ENCODE results near the gene SLC38A5. TPM values are rescaled to one million over a fixed set of nuclear protein-coding genes. Genes with fewer than 3 reads are reported as not detected.

SLC38A5 gene
- total and polyA plus RNA-seq, 9 of the 15 experiments (the other 6 are each of a cell fraction or from before 2014, with no cell fraction given), result 9.3 to 228 (median 142) TPM

DNA sequence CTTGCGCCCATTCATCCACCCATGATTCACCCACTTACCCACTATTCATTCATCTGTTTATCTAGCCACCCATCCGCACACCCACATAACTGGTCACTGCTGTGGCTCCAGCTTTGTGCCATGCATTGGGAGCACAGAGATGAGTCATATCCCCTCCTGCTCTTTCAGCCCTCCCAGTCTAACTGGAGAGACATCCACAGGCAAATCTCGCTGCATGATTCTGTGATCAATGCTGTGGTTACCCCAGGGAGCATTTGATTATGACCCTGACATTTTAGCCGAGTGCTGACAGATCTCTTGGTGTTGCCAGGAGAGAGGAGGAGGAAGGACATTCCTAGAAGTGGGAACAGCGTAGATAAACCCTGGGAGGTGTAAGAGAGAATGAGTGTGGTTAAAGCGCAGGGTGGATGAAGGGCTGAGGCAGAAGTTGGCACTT is 28.3 kb upstream of the SLC38A5 start (continued):
- TF ChIP-seq, protein P1, sequence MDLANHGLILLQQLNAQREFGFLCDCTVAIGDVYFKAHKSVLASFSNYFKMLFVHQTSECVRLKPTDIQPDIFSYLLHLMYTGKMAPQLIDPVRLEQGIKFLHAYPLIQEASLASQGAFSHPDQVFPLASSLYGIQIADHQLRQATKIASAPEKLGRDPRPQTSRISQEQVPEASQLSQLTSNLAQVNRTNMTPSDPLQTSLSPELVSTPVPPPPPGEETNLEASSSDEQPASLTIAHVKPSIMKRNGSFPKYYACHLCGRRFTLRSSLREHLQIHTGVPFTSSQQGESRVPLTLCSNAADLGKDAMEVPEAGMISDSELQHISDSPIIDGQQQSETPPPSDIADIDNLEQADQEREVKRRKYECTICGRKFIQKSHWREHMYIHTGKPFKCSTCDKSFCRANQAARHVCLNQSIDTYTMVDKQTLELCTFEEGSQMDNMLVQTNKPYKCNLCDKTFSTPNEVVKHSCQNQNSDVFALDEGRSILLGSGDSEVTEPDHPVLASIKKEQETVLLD (IDR thresholded peaks at IDR 0.05), result no peak
- no peak for TF ChIP-seq FIP1L1 (IDR thresholded peaks at IDR 0.05; ENCODE audit: low read depth, low read length, poor library complexity, severe bottlenecking)
- TF ChIP-seq NFXL1 (CRISPR knock-in tag; IDR thresholded peaks at IDR 0.05), result no peak
- TF ChIP-seq FUS (optimal IDR thresholded peaks at IDR 0.05; ENCODE audit: low read depth, low read length), result no peak
- TF ChIP-seq DPF2 (IDR thresholded peaks at IDR 0.05), result peak; percentile 34; the same call in 1 of the 2 replicates
- no peak for TF ChIP-seq SOX6 (IDR thresholded peaks at IDR 0.05)
- 0 out of 2 replicates have a peak, but pooled peaks have one; percentile 13 for TF ChIP-seq JUN (IDR thresholded peaks at IDR 0.05; ENCODE audit: borderline replicate concordance, low read depth, low read length)
- TF ChIP-seq JUN (CRISPR knock-in tag; IDR thresholded peaks at IDR 0.05; ENCODE audit: borderline replicate concordance), result no peak
- no peak for TF ChIP-seq RUNX1 (IDR thresholded peaks at IDR 0.05; ENCODE audit: low read depth)
- no peak for TF ChIP-seq ZNF133 (CRISPR knock-in tag; IDR thresholded peaks at IDR 0.05)
- no peak for TF ChIP-seq CAMTA2 (CRISPR knock-in tag; conservative IDR thresholded peaks at IDR 0.05)
- TF ChIP-seq HNRNPL (IDR thresholded peaks at IDR 0.05; ENCODE audit: low read depth, low read length), result no peak
- peak; percentile 62 for TF ChIP-seq EGR1 (conservative IDR thresholded peaks at IDR 0.05)
- TF ChIP-seq ZNF23 (CRISPR knock-in tag; IDR thresholded peaks at IDR 0.05), result no peak
- no peak for TF ChIP-seq TAF1 (IDR thresholded peaks at IDR 0.05; ENCODE audit: control insufficient read depth, extremely low read depth, insufficient read depth, low read length, severe bottlenecking)
- TF ChIP-seq, protein P2, sequence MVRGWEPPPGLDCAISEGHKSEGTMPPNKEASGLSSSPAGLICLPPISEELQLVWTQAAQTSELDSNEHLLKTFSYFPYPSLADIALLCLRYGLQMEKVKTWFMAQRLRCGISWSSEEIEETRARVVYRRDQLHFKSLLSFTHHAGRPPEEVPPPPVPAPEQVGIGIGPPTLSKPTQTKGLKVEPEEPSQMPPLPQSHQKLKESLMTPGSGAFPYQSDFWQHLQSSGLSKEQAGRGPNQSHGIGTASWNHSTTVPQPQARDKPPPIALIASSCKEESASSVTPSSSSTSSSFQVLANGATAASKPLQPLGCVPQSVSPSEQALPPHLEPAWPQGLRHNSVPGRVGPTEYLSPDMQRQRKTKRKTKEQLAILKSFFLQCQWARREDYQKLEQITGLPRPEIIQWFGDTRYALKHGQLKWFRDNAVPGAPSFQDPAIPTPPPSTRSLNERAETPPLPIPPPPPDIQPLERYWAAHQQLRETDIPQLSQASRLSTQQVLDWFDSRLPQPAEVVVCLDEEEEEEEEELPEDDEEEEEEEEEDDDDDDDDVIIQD (CRISPR knock-in tag; IDR thresholded peaks at IDR 0.05), result no peak
- no peak for TF ChIP-seq ILK (tag; IDR thresholded peaks at IDR 0.05; ENCODE audit: borderline replicate concordance, low read depth)
- TF ChIP-seq, protein P3, sequence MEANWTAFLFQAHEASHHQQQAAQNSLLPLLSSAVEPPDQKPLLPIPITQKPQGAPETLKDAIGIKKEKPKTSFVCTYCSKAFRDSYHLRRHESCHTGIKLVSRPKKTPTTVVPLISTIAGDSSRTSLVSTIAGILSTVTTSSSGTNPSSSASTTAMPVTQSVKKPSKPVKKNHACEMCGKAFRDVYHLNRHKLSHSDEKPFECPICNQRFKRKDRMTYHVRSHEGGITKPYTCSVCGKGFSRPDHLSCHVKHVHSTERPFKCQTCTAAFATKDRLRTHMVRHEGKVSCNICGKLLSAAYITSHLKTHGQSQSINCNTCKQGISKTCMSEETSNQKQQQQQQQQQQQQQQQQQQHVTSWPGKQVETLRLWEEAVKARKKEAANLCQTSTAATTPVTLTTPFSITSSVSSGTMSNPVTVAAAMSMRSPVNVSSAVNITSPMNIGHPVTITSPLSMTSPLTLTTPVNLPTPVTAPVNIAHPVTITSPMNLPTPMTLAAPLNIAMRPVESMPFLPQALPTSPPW (CRISPR knock-in tag; IDR thresholded peaks at IDR 0.05), result no peak
- TF ChIP-seq, protein P4, sequence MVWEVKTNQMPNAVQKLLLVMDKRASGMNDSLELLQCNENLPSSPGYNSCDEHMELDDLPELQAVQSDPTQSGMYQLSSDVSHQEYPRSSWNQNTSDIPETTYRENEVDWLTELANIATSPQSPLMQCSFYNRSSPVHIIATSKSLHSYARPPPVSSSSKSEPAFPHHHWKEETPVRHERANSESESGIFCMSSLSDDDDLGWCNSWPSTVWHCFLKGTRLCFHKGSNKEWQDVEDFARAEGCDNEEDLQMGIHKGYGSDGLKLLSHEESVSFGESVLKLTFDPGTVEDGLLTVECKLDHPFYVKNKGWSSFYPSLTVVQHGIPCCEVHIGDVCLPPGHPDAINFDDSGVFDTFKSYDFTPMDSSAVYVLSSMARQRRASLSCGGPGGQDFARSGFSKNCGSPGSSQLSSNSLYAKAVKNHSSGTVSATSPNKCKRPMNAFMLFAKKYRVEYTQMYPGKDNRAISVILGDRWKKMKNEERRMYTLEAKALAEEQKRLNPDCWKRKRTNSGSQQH (CRISPR knock-in tag; IDR thresholded peaks at IDR 0.05), result no peak
- TF ChIP-seq SMARCE1 (IDR thresholded peaks at IDR 0.05), result peak; percentile 49; the same call in 1 of the 2 replicates
- no peak for TF ChIP-seq ZNF511 (CRISPR knock-in tag; IDR thresholded peaks at IDR 0.05)

Measured in K562 (cell line).